Breast epithelium (tissue), 3 donors: ENCODE measurements around the gene SOS1.

ENCODE experiments used
- CTCF ChIP-seq, 3 donors: fragments of 450-650 bp; IDR thresholded peaks; one replicate each; pipeline ENCODE4 v1.5.1; 2016 to 2017; ENCODE audit warnings: antibody characterized with exemption in 3 of 3, mild to moderate bottlenecking in 3 of 3, moderate library complexity in 3 of 3
- POLR2AphosphoS5 ChIP-seq, 3 donors: sonication (generic); formaldehyde crosslinking; IDR thresholded peaks; one replicate each; pipeline ENCODE4 v1.6.1; 2017; ENCODE audit warnings: antibody characterized with exemption in 3 of 3

GRCh38 chr2:39118786-39119499 lies 1.9 kb downstream of the SOS1 start:
- no peak for TF ChIP-seq CTCF (IDR thresholded peaks at IDR 0.05)
- TF ChIP-seq POLR2AphosphoS5 (IDR thresholded peaks at IDR 0.05): no peak
